G401.6 (cell line): ENCODE data around the gene TDRD3.
"Not testable (repeated sequence)": the region's sequence is repeated elsewhere in the genome, so short reads cannot be mapped to it uniquely, and the experiment has no call there.

ENCODE experiments used
- FAIRE-seq: peaks from 2 replicates; lab custom pipeline; 2012; peaks lifted over from hg19 to GRCh38; lab: Jason Lieb, UNC

TDRD3 gene

DNA sequence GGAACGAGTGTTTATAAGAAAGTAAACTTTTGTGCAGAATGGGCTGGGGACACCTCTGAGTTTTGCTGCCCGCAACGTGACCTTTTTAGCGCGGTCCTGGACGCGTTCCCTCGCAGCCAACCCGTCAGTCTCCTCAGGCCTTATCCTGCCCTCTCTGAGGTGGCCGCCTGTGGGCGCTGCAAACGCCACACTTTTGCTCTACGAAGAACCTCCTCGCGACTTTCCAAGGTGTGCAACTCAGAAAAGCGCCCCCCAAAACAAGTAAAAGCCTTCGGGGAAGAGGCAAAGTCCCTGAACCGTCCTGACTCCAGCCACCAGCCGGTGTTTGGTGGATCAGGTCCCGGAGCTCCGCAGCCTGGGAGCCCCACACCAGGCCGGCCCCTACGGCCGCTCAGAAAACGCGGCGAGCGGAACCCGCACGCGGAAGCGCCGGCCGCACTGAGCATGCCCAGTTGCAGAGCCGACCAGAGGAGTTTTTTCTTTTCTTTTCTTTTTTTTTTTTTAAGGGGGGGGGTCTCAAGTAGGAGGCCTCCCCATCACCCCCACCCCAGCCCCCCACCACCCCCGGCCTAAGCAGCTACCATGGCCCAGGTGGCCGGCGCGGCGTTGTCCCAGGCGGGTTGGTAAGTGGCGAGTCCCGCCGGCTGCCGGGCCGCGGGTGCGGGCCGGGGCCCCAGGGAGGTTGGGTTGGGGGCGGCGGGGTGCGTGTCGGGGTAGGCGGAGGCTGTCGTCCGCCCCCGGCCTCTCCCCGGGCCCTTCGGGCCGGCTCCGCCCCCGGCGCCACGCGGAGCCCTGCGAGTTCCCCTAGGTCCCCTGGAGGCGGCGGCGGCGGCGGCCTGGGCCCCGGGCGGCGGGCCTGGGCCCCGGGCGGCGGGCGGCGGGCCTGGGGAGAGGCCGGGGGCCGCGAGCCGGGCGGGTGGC, at the start of gene TDRD3:
TSS of gene TDRD3 (plus strand) at position 438 of the 921 bp plus-strand sequence. CDS start at position 583, 145 bp downstream.
- FAIRE-seq, result no peak

GRCh38 chr13:60347690-60348089, 49.3 kb upstream of the TDRD3 start:
- no peak for FAIRE-seq

GRCh38 chr13:60348097-60348496, 48.9 kb upstream of the TDRD3 start:
- FAIRE-seq, result no peak

DNA sequence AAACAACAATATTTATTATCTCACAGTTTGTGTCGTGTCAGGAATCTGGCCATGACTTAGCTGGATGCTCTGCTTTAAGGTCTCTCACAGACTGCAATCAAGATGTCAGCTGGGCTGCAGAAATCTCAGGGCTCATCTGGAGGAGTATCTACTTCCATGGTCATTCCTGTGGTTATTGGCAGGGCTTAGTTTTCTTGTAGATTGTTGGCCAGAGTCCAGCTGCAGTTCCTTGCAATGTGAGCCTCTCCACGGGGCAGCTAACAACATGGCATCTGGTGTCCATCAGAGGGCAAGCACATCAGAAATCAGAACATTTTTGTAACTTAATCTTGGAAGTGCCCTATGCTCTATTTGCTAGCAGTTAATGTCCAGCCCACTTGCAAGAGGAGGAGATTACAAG, 45.7 kb upstream of the TDRD3 start:
- no peak for FAIRE-seq

DNA sequence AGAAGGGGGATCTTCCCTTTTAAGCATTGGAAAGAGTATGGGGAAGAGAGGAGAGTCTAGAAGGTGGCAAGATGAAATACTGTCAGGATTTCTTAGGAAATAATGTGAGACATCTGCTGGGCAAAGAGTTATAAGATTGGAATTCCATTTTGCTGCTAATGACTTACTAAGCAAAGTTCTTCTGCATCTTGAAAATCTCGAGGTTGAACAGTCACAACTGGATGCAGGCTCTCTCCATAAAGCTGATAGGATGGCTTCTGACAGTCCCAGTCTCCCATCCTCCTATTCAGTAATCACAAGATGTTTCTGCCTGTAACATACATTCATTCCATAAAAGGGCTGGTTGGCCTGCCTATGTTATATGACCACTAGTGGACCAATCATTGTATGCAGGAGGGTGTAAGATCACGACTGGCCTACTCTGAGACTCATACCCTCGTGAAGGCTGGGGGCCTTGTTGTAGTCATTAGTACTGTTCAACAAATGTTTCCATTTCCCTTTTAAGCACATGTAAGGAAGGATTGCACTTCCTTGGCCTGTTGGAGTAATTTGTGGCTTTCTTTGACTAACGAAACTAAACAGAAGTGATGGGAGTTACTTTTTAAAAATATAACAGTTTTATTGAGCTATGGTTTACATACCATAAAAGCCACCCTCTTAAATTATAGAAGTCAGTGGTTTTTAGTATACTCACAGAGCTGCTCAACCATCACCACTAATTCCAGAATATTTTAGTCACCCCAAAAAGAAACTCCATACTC, 45.0 kb upstream of the TDRD3 start:
- FAIRE-seq, result no peak

DNA sequence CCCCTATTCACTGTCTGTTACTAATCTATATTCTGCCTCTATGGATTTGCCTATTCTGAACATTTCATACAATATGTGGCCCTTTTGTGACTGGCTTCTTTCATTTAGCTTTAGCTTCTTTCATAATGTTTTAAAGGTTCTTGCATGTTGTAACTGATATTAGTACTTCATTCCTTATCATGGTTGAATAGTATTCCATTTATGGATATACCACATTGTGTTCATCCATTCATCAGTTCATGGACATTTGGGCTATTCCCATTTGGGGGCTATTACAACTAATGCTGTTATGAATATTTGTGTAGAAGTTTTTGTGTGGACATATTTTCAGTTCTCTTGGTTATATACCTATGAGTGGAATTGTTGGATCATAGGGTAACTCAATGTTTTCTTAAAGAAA, 44.4 kb upstream of the TDRD3 start:
- FAIRE-seq, result no peak

DNA sequence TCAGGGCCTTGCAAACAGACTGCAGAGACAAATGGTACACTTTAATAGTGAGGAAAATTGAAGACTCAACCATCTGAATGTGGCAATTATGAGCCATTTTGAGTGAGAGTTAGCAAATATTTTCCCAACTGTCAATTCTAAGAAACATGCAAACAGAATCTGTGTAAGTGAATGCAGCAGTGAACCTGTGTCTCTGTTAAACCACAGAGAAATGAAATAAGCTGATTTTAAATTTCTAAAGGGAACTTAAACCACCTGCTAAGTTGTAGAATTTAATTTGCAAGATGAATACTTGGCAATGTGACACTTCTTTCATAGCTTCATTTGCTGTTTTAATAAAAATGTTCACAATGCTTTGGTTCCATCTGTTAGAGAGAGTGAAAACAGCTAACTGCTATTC, 42.0 kb upstream of the TDRD3 start:
- FAIRE-seq, result no peak

DNA sequence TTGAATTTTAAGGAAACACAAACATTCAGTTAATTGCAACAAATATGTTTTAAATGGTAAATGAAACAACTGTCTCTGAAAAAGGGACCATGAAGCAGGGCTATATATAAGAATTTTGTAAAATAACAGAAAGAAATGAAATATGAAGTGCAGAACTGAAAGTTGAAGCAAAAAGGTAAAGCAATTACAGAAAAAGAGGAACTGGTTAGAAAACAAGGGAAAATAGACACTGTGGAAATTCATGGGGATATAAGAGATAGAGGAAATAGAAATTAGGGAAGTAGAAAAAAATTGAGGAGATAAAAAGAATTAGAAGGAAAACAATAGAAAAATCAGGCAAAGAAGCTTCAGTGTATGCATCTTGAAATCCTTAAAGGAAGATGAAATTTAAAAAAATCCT, 40.0 kb upstream of the TDRD3 start:
- FAIRE-seq, result no peak

GRCh38 chr13:60358453-60358852, 38.6 kb upstream of the TDRD3 start:
- FAIRE-seq, result no peak

- FAIRE-seq, result no peak
Observed at GRCh38 chr13:60363288-60363687, 33.7 kb upstream of the TDRD3 start.

DNA sequence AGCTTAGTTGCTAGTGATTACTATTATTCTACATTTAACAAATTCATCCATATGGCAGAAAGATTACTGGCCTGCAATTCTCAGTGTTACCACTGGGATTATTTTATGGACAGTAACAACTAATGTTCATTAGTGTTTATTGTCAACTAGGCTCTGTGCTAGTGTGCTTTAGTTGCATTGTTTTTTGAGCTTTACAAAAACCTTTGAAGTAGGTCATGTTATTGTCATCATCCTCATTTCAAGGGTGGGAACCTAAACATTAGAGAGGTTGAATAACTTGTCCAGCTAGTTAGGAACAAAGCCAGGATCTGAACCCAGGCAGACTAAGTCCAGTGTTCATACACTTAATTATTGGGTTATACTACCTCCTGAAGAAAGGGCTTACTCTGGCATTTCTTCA, 27.8 kb upstream of the TDRD3 start:
- FAIRE-seq, result peak; percentile 41

DNA sequence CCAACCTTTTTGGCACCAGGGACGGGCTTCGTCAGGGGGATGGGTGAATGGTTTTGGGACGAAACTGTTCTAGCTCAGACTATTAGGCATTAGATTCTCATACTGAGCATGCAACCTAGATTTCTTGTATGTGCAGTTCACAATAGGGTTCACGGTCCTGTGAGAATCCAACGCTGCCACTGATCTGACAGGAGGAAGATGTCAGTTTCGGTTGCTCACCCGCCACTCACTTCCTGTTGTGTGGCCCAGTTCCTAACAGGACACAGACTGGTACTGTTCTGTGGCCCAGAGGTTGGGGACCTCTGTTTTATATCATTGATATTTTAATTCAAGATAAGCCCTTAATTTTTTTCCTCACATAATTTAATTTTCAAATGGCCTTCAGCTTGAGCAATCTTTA, 26.7 kb upstream of the TDRD3 start:
- no peak for FAIRE-seq

GRCh38 chr13:60372141-60372540, 24.9 kb upstream of the TDRD3 start:
- FAIRE-seq, result no peak

DNA sequence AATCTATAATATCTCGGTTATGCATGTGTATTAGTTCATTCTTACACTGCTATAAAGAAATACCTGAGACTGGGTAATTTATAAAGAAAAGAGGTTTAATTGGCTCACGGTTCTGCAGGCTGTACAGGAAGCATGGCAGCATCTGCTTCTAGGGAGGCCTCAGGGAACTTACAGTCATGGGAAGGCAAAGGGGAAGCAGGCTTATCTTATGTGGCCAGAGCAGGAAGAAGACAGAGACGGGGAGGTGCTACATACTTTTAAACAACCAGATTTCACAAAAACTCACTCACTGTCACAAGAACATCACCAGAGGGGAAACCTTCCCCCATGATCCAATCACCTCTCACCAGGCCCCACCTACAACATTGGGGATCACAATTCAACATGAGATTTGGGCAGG, 17.7 kb upstream of the TDRD3 start:
- FAIRE-seq, result not testable (repeated sequence)

- no peak for FAIRE-seq
Observed at GRCh38 chr13:60379837-60380565, 17.0 kb upstream of the TDRD3 start.

DNA sequence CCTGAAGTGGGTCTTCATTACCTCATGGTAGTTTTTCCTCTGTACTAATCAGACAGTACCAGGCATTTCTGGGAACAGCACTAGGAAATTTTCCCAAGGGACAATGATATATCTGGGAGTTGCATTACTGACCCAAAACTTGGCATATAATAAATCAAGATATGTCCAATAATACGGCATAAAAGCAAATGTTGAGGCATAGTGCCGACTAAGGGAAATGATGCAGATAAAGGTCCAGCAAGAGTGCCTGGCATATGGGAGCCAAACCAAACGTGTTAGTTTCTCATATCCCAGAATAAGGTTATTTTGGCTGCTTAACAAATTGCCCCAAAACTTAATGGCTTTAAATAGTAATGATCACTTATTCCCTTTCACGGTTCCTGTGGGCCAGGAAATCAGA, 12.1 kb upstream of the TDRD3 start:
- no peak for FAIRE-seq

GRCh38 chr13:60386250-60386649, 10.8 kb upstream of the TDRD3 start:
- no peak for FAIRE-seq

- no peak for FAIRE-seq
Observed at GRCh38 chr13:60392131-60392530, 4.9 kb upstream of the TDRD3 start.

GRCh38 chr13:60395971-60396782, 843 bp upstream of the TDRD3 start:
- FAIRE-seq, result peak; percentile 89

DNA sequence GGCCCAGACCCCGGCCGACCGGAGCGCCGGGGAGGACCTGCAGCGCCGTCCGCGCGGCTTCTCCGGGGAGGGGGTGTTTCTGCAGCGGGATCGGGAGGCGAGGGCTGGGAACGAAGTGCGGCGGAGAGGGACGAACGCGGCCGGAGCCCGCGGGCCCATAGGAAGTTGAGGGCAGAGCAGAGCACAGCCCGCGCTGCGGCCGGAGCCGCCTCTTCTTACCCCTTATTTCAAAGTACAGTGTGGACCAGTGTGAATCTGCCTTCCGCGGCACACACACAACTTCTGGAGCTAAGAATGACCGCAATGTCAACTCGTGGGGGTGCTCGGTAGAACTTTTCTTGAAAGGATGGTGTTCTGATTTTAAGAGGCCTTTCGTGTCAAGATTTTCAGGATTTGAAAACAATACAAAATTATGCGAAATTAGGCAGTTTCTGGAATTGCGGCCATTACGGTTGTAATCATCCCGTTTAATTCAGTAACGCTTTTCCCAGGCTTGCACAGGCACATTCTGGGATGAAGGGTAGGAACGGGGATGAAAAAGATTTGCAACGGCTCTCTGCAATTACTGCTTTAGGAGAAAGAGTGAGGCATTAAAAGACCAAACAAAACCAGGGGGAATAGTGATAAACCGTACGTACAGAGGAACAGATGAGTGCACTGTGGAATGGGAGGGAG, 821 bp downstream of the TDRD3 start:
- FAIRE-seq, result no peak

DNA sequence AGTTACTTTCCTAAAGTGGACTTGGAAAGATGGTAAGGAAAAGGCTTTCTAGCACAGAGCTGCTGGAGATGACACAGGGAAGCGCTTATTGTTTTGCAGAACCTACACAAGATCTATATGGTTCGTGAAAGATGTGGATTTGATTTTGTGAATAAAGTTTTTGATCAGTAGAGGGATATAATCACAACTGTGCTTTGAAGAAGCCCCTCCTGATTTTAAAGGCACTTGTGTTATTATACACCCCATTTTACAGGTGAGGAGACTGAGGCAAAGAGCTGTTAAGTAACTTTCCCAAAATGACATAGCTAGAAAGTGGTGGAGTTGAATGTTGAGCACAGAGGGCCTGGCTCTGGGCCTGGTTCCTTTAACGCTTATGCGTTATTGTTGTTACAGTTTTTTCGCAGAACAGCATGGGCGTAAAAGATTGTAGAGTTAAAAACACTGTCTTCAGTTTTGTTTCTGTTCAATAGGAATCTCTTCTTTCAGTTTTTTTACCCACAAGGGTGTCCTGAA, 1.4 kb downstream of the TDRD3 start:
- no peak for FAIRE-seq
